Body of pancreas (tissue), 4 donors: Measurements from ENCODE around the gene IRF2BP1.

Experiments
- CTCF ChIP-seq, 7 experiments: fragments of 450-650 bp in 4 of 7; fragments of 200-600 bp in 3 of 7; sonication (generic) in 3 of 7; IDR thresholded peaks; one replicate each; pipeline ENCODE4 v1.5.1; 2016 to 2019; ENCODE audit warnings: antibody characterized with exemption in 7 of 7
- POLR2A ChIP-seq, 3 donors: fragments of 450-650 bp; IDR thresholded peaks; one replicate each; pipeline ENCODE4 v1.6.1; 2016; ENCODE audit warnings: antibody characterized with exemption in 3 of 3, mild to moderate bottlenecking in 2 of 3

GRCh38 chr19:45906221-45906620 lies 20.3 kb upstream of the IRF2BP1 start:
- TF ChIP-seq CTCF (IDR thresholded peaks at IDR 0.05) (no peak), POLR2A (IDR thresholded peaks at IDR 0.05) (no peak)
